ENCODE results near the gene MORN4.

- TF ChIP-seq POLR2A (IDR thresholded peaks at IDR 0.05) (no peak), CTCF (IDR thresholded peaks at IDR 0.05) (no peak)
Observed at GRCh38 chr10:97682042-97682441, 48.7 kb upstream of the MORN4 start.

All from esophagus squamous epithelium (tissue), 4 donors.